H9 (cell line): ENCODE results near the gene CRMP1. TPM values are rescaled to one million over a fixed set of nuclear protein-coding genes. Genes with fewer than 3 reads are reported as not detected.
A peak's percentile ranks its signal among the peaks of the same experiment; 100 is the strongest.

ENCODE experiments used
- DNase-seq: peaks from one replicate; pipeline ENCODE4 v3.0.0-alpha.2; 2017
- H2AFZ ChIP-seq: one replicate; pipeline ENCODE4 v1.6.1; 2013; ENCODE audit warnings: mild to moderate bottlenecking, low read length, control low read depth, moderate library complexity
- H2AK5ac ChIP-seq: 2 replicates; pipeline ENCODE4 v1.6.1; 2013; ENCODE audit warnings: low read length, control low read depth, mixed read lengths; ENCODE audit not compliant: insufficient read length
- H2BK120ac ChIP-seq: one replicate; pipeline ENCODE4 v1.6.1; 2013; ENCODE audit warnings: low read depth, mild to moderate bottlenecking, low read length, control low read depth, inconsistent platforms; ENCODE audit not compliant: poor library complexity, severe bottlenecking
- H2BK12ac ChIP-seq: 2 replicates; pipeline ENCODE4 v1.6.1; 2013; ENCODE audit warnings: low read length, control low read depth, mixed read lengths, low read depth; ENCODE audit not compliant: insufficient read length
- H2BK15ac ChIP-seq: 2 replicates; pipeline ENCODE4 v1.6.1; 2013; ENCODE audit warnings: low read depth, low read length, control low read depth
- H2BK20ac ChIP-seq: one replicate; pipeline ENCODE4 v1.6.1; 2013; ENCODE audit warnings: low read depth, mild to moderate bottlenecking, low read length, control low read depth, inconsistent platforms; ENCODE audit not compliant: poor library complexity, severe bottlenecking
- H2BK5ac ChIP-seq: 2 replicates; pipeline ENCODE4 v1.6.1; 2013; ENCODE audit warnings: low read length, control low read depth, mixed read lengths; ENCODE audit not compliant: insufficient read length
- H3K14ac ChIP-seq: 2 replicates; pipeline ENCODE4 v1.6.1; 2013; ENCODE audit warnings: low read length, control low read depth; ENCODE audit not compliant: insufficient read depth
- H3K18ac ChIP-seq: 2 replicates; pipeline ENCODE4 v1.6.1; 2013; ENCODE audit warnings: low read depth, mild to moderate bottlenecking, mixed read lengths, low read length, control low read depth; ENCODE audit not compliant: insufficient read length
- H3K23ac ChIP-seq: 2 replicates; pipeline ENCODE4 v1.6.1; 2013; ENCODE audit warnings: low read length, control low read depth, mixed read lengths, low read depth; ENCODE audit not compliant: insufficient read length
- H3K23me2 ChIP-seq: 2 replicates; pipeline ENCODE4 v1.6.1; 2013; ENCODE audit warnings: low read depth, mild to moderate bottlenecking, mixed read lengths, low read length, control low read depth; ENCODE audit not compliant: insufficient read length, poor library complexity, severe bottlenecking
- H3K27ac ChIP-seq: 2 replicates; pipeline ENCODE4 v1.5.1; 2013; ENCODE audit warnings: low read length, control low read depth, mixed read lengths, low read depth; ENCODE audit not compliant: insufficient read length
- H3K27me3 ChIP-seq: 2 replicates; pipeline ENCODE4 v1.6.1; 2013; ENCODE audit warnings: low read length, control low read depth, inconsistent platforms; ENCODE audit not compliant: insufficient read depth
- H3K4ac ChIP-seq: 2 replicates; pipeline ENCODE4 v1.6.1; 2013; ENCODE audit warnings: low read depth, mild to moderate bottlenecking, control low read depth, inconsistent platforms, low read length, moderate library complexity
- H3K4me1 ChIP-seq: 2 replicates; pipeline ENCODE4 v1.6.1; 2013; ENCODE audit warnings: low read length, control low read depth, inconsistent platforms; ENCODE audit not compliant: insufficient read depth
- H3K4me2 ChIP-seq: 2 replicates; pipeline ENCODE4 v1.6.1; 2013; ENCODE audit warnings: low read length, control low read depth, mixed read lengths; ENCODE audit not compliant: insufficient read length, insufficient read depth
- H3K56ac ChIP-seq: 2 replicates; pipeline ENCODE4 v1.6.1; 2013; ENCODE audit warnings: low read depth, mild to moderate bottlenecking, mixed read lengths, low read length, control low read depth; ENCODE audit not compliant: insufficient read length
- H3K79me1 ChIP-seq: 2 replicates; pipeline ENCODE4 v1.6.1; 2013; ENCODE audit warnings: low read depth, mild to moderate bottlenecking, moderate library complexity, low read length, control low read depth, inconsistent platforms; ENCODE audit not compliant: insufficient read depth, poor library complexity, severe bottlenecking
- H3K79me2 ChIP-seq: 2 replicates; pipeline ENCODE4 v1.6.1; 2013; ENCODE audit warnings: low read length, control low read depth, inconsistent platforms; ENCODE audit not compliant: insufficient read depth
- H3K9ac ChIP-seq: 2 replicates; pipeline ENCODE4 v1.6.1; 2013; ENCODE audit warnings: low read length, control low read depth, mixed read lengths; ENCODE audit not compliant: insufficient read length; ENCODE audit errors: extremely low read depth
- H3K9me3 ChIP-seq: one replicate; pipeline ENCODE4 v1.6.1; 2013; ENCODE audit warnings: low read depth, low read length, inconsistent platforms; ENCODE audit not compliant: control insufficient read depth
- H3T11ph ChIP-seq: one replicate; pipeline ENCODE4 v1.6.1; 2013; ENCODE audit warnings: mild to moderate bottlenecking, low read length, control low read depth, inconsistent platforms
- H4K20me1 ChIP-seq: one replicate; pipeline ENCODE4 v1.6.1; 2013; ENCODE audit not compliant: control insufficient read depth, insufficient read length, insufficient read depth
- H4K5ac ChIP-seq: 2 replicates; pipeline ENCODE4 v1.6.1; 2013; ENCODE audit warnings: low read depth, mild to moderate bottlenecking, mixed read lengths, low read length, control low read depth; ENCODE audit not compliant: insufficient read length
- H4K8ac ChIP-seq: replicated peaks from 2 replicates; pipeline ENCODE4 v1.6.1; 2013; ENCODE audit warnings: low read length, control low read depth, mixed read lengths, low read depth; ENCODE audit not compliant: insufficient read length
- H4K91ac ChIP-seq: 2 replicates; pipeline ENCODE4 v1.6.1; 2013; ENCODE audit warnings: low read depth, mild to moderate bottlenecking, moderate library complexity, mixed read lengths, low read length, control low read depth; ENCODE audit not compliant: insufficient read length
- H3K27ac Mint-ChIP-seq, 3 experiments: 2 replicates in 2 of 3; 3 replicates in 1 of 3; pipeline ENCODE4 v1.8.0; 2020 to 2021; ENCODE audit warnings: mixed read lengths in 3 of 3, mild to moderate bottlenecking in 1 of 3, moderate library complexity in 1 of 3
- H3K27me3 Mint-ChIP-seq: 2 replicates; pipeline ENCODE4 v1.8.0; 2021; ENCODE audit warnings: low read depth, mild to moderate bottlenecking, moderate library complexity, mixed read lengths
- H3K36me3 Mint-ChIP-seq, 3 experiments: 2 replicates in 2 of 3; 3 replicates in 1 of 3; pipeline ENCODE4 v1.8.0; 2020 to 2021; ENCODE audit warnings: low read depth in 3 of 3, mixed read lengths in 3 of 3; ENCODE audit not compliant: insufficient read depth in 1 of 3
- H3K4me1 Mint-ChIP-seq, 2 experiments: 2 replicates each; pipeline ENCODE4 v1.8.0; 2020; ENCODE audit warnings: mixed read lengths in 2 of 2
- H3K4me3 Mint-ChIP-seq, 2 experiments: 2 replicates in 1 of 2; 3 replicates in 1 of 2; pipeline ENCODE4 v1.8.0; 2020 to 2021; ENCODE audit warnings: mild to moderate bottlenecking in 2 of 2, mixed read lengths in 2 of 2, moderate library complexity in 1 of 2
- H3K9me3 Mint-ChIP-seq, 2 experiments: 2 replicates in 1 of 2; 3 replicates in 1 of 2; pipeline ENCODE4 v1.8.0; 2020; ENCODE audit warnings: mild to moderate bottlenecking in 2 of 2, mixed read lengths in 2 of 2, moderate library complexity in 1 of 2
- WGBS: extraction: QIAGEN DNeasy Blood & Tissue Kit; methylation state at CpG from one replicate; pipeline ENCODE4 v1.1.7; 2013; ENCODE audit warnings: missing lambda C conversion rate, low lambda C conversion rate, mixed read lengths; ENCODE audit not compliant: insufficient read length; ENCODE audit errors: extremely low coverage; 5-methylcytosine and 5-hydroxymethylcytosine counted together
- total RNA-seq: library from RNA; stranded (reverse); gene quantifications from 2 replicates; pipeline ENCODE4 v1.2.1, GENCODE V29; 2021
- TF ChIP-seq, protein P1 (sequence below): fragments of 200-600 bp; sonication (generic); conservative IDR thresholded peaks from 3 replicates; pipeline ENCODE4 v1.8.0; 2021; ENCODE audit warnings: antibody characterized with exemption, mild to moderate bottlenecking

CRMP1 gene
- total RNA-seq, 1 experiment from 2014 or later: 71.6 TPM

DNA sequence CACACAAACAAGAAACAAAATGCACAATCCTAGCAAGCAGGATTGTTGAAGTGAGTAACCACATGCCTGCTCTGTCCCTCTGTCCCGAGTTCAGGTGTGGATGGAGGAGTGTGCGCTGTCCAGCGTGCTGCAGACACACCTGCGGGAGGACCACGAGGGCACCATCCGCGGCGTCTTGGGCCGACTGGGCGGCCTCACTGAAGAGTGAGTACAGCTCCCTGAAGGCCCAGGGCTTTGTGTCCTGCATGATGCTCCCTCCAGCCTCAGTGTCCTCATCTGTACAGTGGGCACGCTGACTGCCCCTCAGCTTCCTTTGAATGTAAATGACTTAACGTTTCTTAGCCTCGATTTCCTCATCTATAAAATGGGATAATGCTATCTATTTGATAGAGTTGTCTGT, 99.4 kb downstream of the CRMP1 start:
- no CpG with 5 or more reads among the region's 13 CpGs for WGBS
- H2BK5ac ChIP-seq: no peak overlapping the region
- no peak overlapping the region for H3K56ac ChIP-seq

More for the DNA sequence above, 99.4 kb downstream of the CRMP1 start:
- Mint-ChIP-seq H3K9me3 (no peaks in the 10 kb centered on the region), H3K4me1 (no peaks in the 10 kb centered on the region), H3K36me3 (peaks cover 10 to 17% (median 13%) of the 10 kb centered on the region in 3 experiments; a peak in 6 of 7 replicates), H3K27me3 (no peaks in the 10 kb centered on the region), H3K27ac (no peak overlapping the region), H3K4me3 (no peak overlapping the region)
- H3K27me3 ChIP-seq: no peaks in the 10 kb centered on the region
- no peak overlapping the region for H3K4ac ChIP-seq
- no peak overlapping the region for H2BK12ac ChIP-seq
- H2AK5ac ChIP-seq: no peak overlapping the region
- H3K27ac ChIP-seq: no peak overlapping the region
- TF ChIP-seq, protein P1, sequence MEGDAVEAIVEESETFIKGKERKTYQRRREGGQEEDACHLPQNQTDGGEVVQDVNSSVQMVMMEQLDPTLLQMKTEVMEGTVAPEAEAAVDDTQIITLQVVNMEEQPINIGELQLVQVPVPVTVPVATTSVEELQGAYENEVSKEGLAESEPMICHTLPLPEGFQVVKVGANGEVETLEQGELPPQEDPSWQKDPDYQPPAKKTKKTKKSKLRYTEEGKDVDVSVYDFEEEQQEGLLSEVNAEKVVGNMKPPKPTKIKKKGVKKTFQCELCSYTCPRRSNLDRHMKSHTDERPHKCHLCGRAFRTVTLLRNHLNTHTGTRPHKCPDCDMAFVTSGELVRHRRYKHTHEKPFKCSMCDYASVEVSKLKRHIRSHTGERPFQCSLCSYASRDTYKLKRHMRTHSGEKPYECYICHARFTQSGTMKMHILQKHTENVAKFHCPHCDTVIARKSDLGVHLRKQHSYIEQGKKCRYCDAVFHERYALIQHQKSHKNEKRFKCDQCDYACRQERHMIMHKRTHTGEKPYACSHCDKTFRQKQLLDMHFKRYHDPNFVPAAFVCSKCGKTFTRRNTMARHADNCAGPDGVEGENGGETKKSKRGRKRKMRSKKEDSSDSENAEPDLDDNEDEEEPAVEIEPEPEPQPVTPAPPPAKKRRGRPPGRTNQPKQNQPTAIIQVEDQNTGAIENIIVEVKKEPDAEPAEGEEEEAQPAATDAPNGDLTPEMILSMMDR: no peak
- H3K9ac ChIP-seq: no peak overlapping the region
- no peaks in the 10 kb centered on the region for H4K20me1 ChIP-seq
- DNase-seq: peak; percentile 28
- no peak overlapping the region for H2BK120ac ChIP-seq
- H2BK20ac ChIP-seq: no peak overlapping the region
- H3K18ac ChIP-seq: no peak overlapping the region
- H3K79me2 ChIP-seq: no peaks in the 10 kb centered on the region
- H3K23ac ChIP-seq: no peak overlapping the region
- H3K4me2 ChIP-seq: no peak overlapping the region
- H2AFZ ChIP-seq: no peak overlapping the region
- H2BK15ac ChIP-seq: no peak overlapping the region
- H3K14ac ChIP-seq: no peak overlapping the region
- no peaks in the 10 kb centered on the region for H3K79me1 ChIP-seq
- no peaks in the 10 kb centered on the region for H3K23me2 ChIP-seq
- H3K9me3 ChIP-seq: no peaks in the 10 kb centered on the region
- no peak overlapping the region for H3T11ph ChIP-seq
- no peak overlapping the region for H4K5ac ChIP-seq
- H4K91ac ChIP-seq: no peak overlapping the region
- no peak overlapping the region for H4K8ac ChIP-seq
- no peaks in the 10 kb centered on the region for H3K4me1 ChIP-seq
